MM.1S (cell line): ENCODE results near the gene SLC33A1.

Source experiments
- DNase-seq: peaks from one replicate; pipeline ENCODE4 v3.0.0-alpha.2; 2015
- H2AFZ ChIP-seq: fragments of 300-600 bp; sonication (generic); 2 replicates; pipeline ENCODE4 v1.6.0; 2016; ENCODE audit warnings: antibody characterized with exemption, low read length
- H3F3A ChIP-seq: fragments of 300-600 bp; sonication (generic); 2 replicates; pipeline ENCODE4 v1.6.1; 2016; ENCODE audit warnings: mild to moderate bottlenecking, antibody characterized with exemption, low read length, moderate library complexity, mixed read lengths; ENCODE audit not compliant: insufficient read depth
- H3K27ac ChIP-seq: fragments of 300-600 bp; sonication (generic); 2 replicates; pipeline ENCODE4 v1.5.1; 2016; ENCODE audit warnings: mild to moderate bottlenecking, low read length
- H3K27me3 ChIP-seq: fragments of 300-600 bp; sonication (generic); replicated peaks from 2 replicates; pipeline ENCODE4 v1.6.0; 2016; ENCODE audit warnings: low read length; ENCODE audit not compliant: insufficient read depth
- H3K36me3 ChIP-seq: fragments of 300-600 bp; sonication (generic); replicated peaks from 2 replicates; pipeline ENCODE4 v1.6.1; 2016; ENCODE audit warnings: mild to moderate bottlenecking, low read length, mixed read lengths; ENCODE audit not compliant: insufficient read depth
- H3K4me1 ChIP-seq: fragments of 300-600 bp; sonication (generic); 2 replicates; pipeline ENCODE4 v1.6.1; 2016; ENCODE audit warnings: low read length, mixed read lengths
- H3K4me2 ChIP-seq: fragments of 300-600 bp; sonication (generic); 2 replicates; pipeline ENCODE4 v1.6.0; 2016; ENCODE audit warnings: low read depth, low read length
- H3K4me3 ChIP-seq: fragments of 300-600 bp; sonication (generic); 2 replicates; pipeline ENCODE4 v1.5.1; 2016; ENCODE audit warnings: low read length, mixed read lengths
- H3K79me2 ChIP-seq: fragments of 300-600 bp; sonication (generic); 2 replicates; pipeline ENCODE4 v1.6.1; 2016; ENCODE audit warnings: mixed run types, low read length, mixed read lengths
- H3K9ac ChIP-seq: fragments of 300-600 bp; sonication (generic); 2 replicates; pipeline ENCODE4 v1.6.1; 2016; ENCODE audit warnings: low read length, mixed read lengths
- H3K9me2 ChIP-seq: fragments of 300-600 bp; sonication (generic); replicated peaks from 2 replicates; pipeline ENCODE4 v1.6.1; 2016; ENCODE audit warnings: mild to moderate bottlenecking, low read length, mixed read lengths; ENCODE audit not compliant: insufficient read depth
- H3K9me3 ChIP-seq: fragments of 300-600 bp; sonication (generic); replicated peaks from 2 replicates; pipeline ENCODE4 v1.6.1; 2016; ENCODE audit warnings: mild to moderate bottlenecking, low read length, mixed read lengths; ENCODE audit not compliant: insufficient read depth
- H4K20me1 ChIP-seq: fragments of 300-600 bp; sonication (generic); 2 replicates; pipeline ENCODE4 v1.6.1; 2016; ENCODE audit warnings: mild to moderate bottlenecking, low read length, moderate library complexity, mixed read lengths; ENCODE audit not compliant: insufficient read depth
- CTCF ChIP-seq: fragments of 300-600 bp; sonication (generic); IDR thresholded peaks from 2 replicates; pipeline ENCODE4 v1.5.1; 2016; ENCODE audit warnings: antibody characterized with exemption, low read length, mixed read lengths
- EZH2 ChIP-seq: fragments of 300-600 bp; sonication (generic); optimal IDR thresholded peaks from 2 replicates; pipeline ENCODE3; 2017; ENCODE audit warnings: low read depth, mild to moderate bottlenecking, antibody characterized with exemption, low read length, mixed read lengths
- EZH2phosphoT487 ChIP-seq: fragments of 300-600 bp; sonication (generic); IDR thresholded peaks from 2 replicates; pipeline ENCODE4 v1.6.1; 2018; ENCODE audit warnings: antibody characterized with exemption, low read length

SLC33A1 gene

DNA sequence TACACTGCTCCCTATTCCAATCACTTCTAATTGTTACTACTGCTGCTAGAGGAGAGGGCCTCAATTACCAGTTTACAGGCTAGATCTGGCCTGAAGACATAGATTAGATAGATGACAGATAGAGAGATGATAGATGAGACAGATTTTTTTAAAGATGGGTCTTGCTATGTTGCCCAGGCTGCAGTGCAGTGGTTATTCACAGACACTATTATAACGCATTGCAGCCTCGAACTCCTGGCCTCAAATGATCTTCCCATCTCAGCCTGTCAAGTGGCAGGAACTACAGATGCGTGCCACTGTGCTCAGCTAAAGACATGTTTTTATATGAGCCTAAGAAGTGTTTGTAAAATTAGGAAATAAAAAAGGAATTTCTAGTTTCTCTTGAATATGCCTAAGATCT, 6.2 kb downstream of the SLC33A1 start:
- Histone ChIP-seq H3K27ac (no peak overlapping the region), H2AFZ (no peak overlapping the region), H3K27me3 (no peaks in the 10 kb centered on the region), H3K36me3 (0 out of 2 replicates have a peak, but pooled peaks cover 3% of the 10 kb centered on the region), H3K9me3 (no peaks in the 10 kb centered on the region), H3K4me1 (peaks cover 8% of the 10 kb centered on the region; the same call in 1 of the 2 replicates), H3K4me2 (no peak overlapping the region), H3F3A (no peaks in the 10 kb centered on the region), H3K9me2 (no peaks in the 10 kb centered on the region), H3K9ac (no peak overlapping the region), H3K4me3 (no peak overlapping the region), H4K20me1 (peaks cover 6% of the 10 kb centered on the region; the same call in 1 of the 2 replicates), H3K79me2 (peaks cover 88% of the 10 kb centered on the region)
- TF ChIP-seq EZH2, result no peak
- no peak for TF ChIP-seq CTCF
- TF ChIP-seq EZH2phosphoT487, result no peak
- DNase-seq, result no peak

DNA sequence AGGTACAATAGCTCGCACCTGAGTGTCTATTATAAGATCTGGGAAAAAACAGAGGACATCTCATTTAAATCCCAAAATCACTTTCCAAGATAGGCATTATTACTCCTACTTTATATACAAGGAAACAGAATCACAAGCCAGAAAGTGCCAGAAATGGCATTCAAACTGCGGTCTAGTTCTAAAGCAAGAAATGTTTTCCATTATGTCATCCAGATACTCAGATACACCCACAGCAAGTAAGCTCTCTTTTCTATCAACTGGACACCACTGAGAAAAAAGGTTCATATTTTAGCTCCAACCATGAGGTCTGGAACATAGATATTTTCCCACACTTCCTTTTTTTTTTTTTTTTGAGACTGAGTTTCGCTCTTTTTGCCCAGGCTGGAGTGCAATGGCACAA, 8.1 kb downstream of the SLC33A1 start:
- Histone ChIP-seq H4K20me1 (no peaks in the 10 kb centered on the region; the same call in 1 of the 2 replicates), H3K79me2 (peaks cover 79% of the 10 kb centered on the region), H3K4me2 (no peak overlapping the region), H3K4me3 (no peak overlapping the region), H3K27me3 (no peaks in the 10 kb centered on the region), H3K4me1 (no peaks in the 10 kb centered on the region), H3K9me2 (no peaks in the 10 kb centered on the region), H3K27ac (no peak overlapping the region), H3K36me3 (no peaks in the 10 kb centered on the region), H3F3A (no peaks in the 10 kb centered on the region), H2AFZ (no peak overlapping the region), H3K9ac (no peak overlapping the region), H3K9me3 (no peaks in the 10 kb centered on the region)
- DNase-seq, result no peak
- no peak for TF ChIP-seq EZH2
- TF ChIP-seq CTCF, result no peak
- TF ChIP-seq EZH2phosphoT487, result no peak

DNA sequence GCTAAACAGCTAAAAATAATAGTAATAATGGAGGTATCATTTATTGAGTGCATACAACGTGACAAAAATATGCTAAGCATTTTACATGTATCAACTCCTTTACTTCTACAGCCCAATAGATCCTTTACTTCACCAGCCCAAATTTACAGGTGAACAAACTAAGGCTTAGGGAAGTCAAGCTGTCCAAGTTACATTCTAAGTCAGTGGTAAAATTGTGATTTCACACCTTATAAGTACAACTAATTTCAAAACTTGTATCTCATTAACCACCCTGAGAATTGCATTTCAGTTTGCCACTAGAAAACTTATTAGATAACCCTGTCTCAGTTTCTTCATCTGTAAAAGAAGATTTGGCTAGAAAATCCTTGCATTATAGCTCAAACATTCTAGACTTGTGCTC, 10.7 kb downstream of the SLC33A1 start:
- Histone ChIP-seq H3K9me2 (no peaks in the 10 kb centered on the region), H2AFZ (no peak overlapping the region), H4K20me1 (no peaks in the 10 kb centered on the region; the same call in 1 of the 2 replicates), H3K9ac (no peak overlapping the region), H3K79me2 (peaks cover 60% of the 10 kb centered on the region), H3K27ac (no peak overlapping the region), H3K9me3 (no peaks in the 10 kb centered on the region), H3K36me3 (no peaks in the 10 kb centered on the region), H3K4me1 (no peaks in the 10 kb centered on the region), H3K27me3 (no peaks in the 10 kb centered on the region), H3F3A (no peaks in the 10 kb centered on the region), H3K4me3 (no peak overlapping the region), H3K4me2 (no peak overlapping the region)
- TF ChIP-seq CTCF, result no peak
- TF ChIP-seq EZH2phosphoT487, result no peak
- TF ChIP-seq EZH2, result no peak
- DNase-seq, result no peak
